Smooth muscle cell (in vitro differentiated cells): ENCODE data around the gene PLXNC1. TPM values are rescaled to one million over a fixed set of nuclear protein-coding genes. Genes with fewer than 3 reads are reported as not detected.

Experiments used
- DNase-seq: peaks from one replicate; lab custom pipeline; 2025; ENCODE audit not compliant: unreplicated experiment; lab: John Stamatoyannopoulos, UW
- H2AFZ ChIP-seq: fragments of 200-600 bp; sonication (generic); 2 replicates; pipeline ENCODE4 v1.6.0; 2016; ENCODE audit warnings: antibody characterized with exemption, low read depth, mild to moderate bottlenecking
- H3F3A ChIP-seq: fragments of 200-600 bp; sonication (generic); 2 replicates; pipeline ENCODE4 v1.6.0; 2017; ENCODE audit warnings: antibody characterized with exemption, low read depth
- H3K27ac ChIP-seq: fragments of 200-600 bp; sonication (generic); 2 replicates; pipeline ENCODE4 v1.5.1; 2016; ENCODE audit warnings: low read depth, mild to moderate bottlenecking
- H3K27me3 ChIP-seq: fragments of 200-600 bp; sonication (generic); 2 replicates; pipeline ENCODE4 v1.6.1; 2016; ENCODE audit warnings: low read depth, mild to moderate bottlenecking
- H3K36me3 ChIP-seq: fragments of 200-600 bp; sonication (generic); 2 replicates; pipeline ENCODE4 v1.5.1; 2016; ENCODE audit warnings: low read depth
- H3K4me1 ChIP-seq: fragments of 200-600 bp; sonication (generic); 2 replicates; pipeline ENCODE4 v1.5.1; 2016; ENCODE audit warnings: low read depth
- H3K4me2 ChIP-seq: fragments of 200-600 bp; sonication (generic); 2 replicates; pipeline ENCODE4 v1.6.0; 2016; ENCODE audit warnings: mild to moderate bottlenecking
- H3K4me3 ChIP-seq: fragments of 200-600 bp; sonication (generic); 2 replicates; pipeline ENCODE4 v1.5.1; 2016; ENCODE audit warnings: mild to moderate bottlenecking
- H3K79me2 ChIP-seq: fragments of 200-600 bp; sonication (generic); 2 replicates; pipeline ENCODE4 v1.6.0; 2016; ENCODE audit warnings: low read depth, mild to moderate bottlenecking
- H3K9ac ChIP-seq: fragments of 200-600 bp; sonication (generic); 2 replicates; pipeline ENCODE4 v1.6.0; 2016; ENCODE audit warnings: low read depth
- H3K9me3 ChIP-seq: fragments of 200-600 bp; sonication (generic); replicated peaks from 2 replicates; pipeline ENCODE4 v1.5.1; 2016; ENCODE audit warnings: low read depth
- H4K20me1 ChIP-seq: fragments of 200-600 bp; sonication (generic); 2 replicates; pipeline ENCODE4 v1.6.0; 2016; ENCODE audit warnings: low read depth
- WGBS: methylation state at CpG from one replicate; pipeline ENCODE4 v1.1.7; 2016; ENCODE audit warnings: low lambda C conversion rate; 5-methylcytosine and 5-hydroxymethylcytosine counted together
- polyA plus RNA-seq: library from polyadenylated mRNA; unstranded; fragments of >200 nt; fragmentation: Nextera tagmentation; extraction: Ambion mirVana; gene quantifications from 2 replicates; pipeline ENCODE4 v1.2.1, GENCODE V29; 2016
- total RNA-seq: library from RNA; depleted of rRNA; stranded (reverse); fragments of >200 nt; gene quantifications from 2 replicates; pipeline ENCODE4 v1.2.3, GENCODE V29; 2014
- TF ChIP-seq, protein P1 (sequence below): fragments of 200-600 bp; sonication (generic); IDR thresholded peaks from 2 replicates; pipeline ENCODE4 v1.5.1; 2017; ENCODE audit warnings: borderline replicate concordance, mild to moderate bottlenecking, antibody characterized with exemption; ENCODE audit not compliant: insufficient read depth, poor library complexity, severe bottlenecking

PLXNC1 gene
- total and polyA plus RNA-seq, 2 experiments from 2014 or later, result 0.49 to 0.66 TPM

DNA sequence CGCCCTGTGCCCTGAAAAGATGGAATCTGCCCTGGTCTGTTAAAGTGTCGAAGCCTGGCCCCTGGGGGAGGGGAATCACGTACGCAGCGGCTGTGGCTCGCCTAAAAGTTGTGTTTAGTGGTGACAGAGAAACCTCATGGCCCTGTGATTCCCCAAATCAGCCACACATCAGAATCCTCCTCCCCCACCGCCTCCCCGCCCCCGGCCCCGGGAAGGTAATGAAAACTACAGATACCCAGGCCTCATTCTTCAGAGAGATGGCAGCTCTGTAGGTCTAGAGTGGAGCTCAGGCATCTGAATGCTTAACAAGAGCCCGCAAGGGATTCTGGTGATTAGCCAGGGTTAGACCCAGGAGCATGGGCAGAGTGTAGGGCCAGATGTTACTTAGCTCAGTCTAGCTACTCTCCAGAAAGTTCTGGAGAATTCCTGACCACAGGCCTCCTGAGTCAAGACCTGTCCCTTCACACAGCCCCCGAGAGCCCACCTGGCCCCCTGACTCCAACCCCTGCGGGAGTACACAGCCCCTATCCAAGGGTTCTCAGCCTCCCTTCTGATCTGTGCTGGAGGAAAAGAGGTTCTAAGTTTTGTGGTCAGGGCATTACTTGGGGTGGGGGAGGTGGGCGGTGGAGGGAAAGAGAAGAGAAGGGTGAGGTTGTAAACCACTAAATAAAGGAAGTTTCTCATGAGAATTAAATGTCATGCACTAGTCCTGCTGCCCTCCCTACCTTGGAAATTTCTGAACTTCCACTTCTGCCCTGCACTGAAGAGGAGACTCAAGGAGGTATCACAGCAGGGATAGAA is 114.8 kb downstream of the PLXNC1 start:
- H3K79me2 ChIP-seq, result no peaks in the 10 kb centered on the region
- H2AFZ ChIP-seq, result no peak overlapping the region
- no peaks in the 10 kb centered on the region for H3F3A ChIP-seq
- H3K4me1 ChIP-seq, result peaks cover 29% of the 10 kb centered on the region
- no peaks in the 10 kb centered on the region for H3K36me3 ChIP-seq
- H3K27ac ChIP-seq, result peak overlapping the region; percentile 72
- TF ChIP-seq, protein P1, sequence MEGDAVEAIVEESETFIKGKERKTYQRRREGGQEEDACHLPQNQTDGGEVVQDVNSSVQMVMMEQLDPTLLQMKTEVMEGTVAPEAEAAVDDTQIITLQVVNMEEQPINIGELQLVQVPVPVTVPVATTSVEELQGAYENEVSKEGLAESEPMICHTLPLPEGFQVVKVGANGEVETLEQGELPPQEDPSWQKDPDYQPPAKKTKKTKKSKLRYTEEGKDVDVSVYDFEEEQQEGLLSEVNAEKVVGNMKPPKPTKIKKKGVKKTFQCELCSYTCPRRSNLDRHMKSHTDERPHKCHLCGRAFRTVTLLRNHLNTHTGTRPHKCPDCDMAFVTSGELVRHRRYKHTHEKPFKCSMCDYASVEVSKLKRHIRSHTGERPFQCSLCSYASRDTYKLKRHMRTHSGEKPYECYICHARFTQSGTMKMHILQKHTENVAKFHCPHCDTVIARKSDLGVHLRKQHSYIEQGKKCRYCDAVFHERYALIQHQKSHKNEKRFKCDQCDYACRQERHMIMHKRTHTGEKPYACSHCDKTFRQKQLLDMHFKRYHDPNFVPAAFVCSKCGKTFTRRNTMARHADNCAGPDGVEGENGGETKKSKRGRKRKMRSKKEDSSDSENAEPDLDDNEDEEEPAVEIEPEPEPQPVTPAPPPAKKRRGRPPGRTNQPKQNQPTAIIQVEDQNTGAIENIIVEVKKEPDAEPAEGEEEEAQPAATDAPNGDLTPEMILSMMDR, result no peak
- H3K4me2 ChIP-seq, result peak overlapping the region; percentile 80
- 66% methylated on average over 14 of the region's 14 CpGs for WGBS
- no peak for DNase-seq
- no peaks in the 10 kb centered on the region for H3K9me3 ChIP-seq
- H3K4me3 ChIP-seq, result no peak overlapping the region
- no peaks in the 10 kb centered on the region for H3K27me3 ChIP-seq
- H3K9ac ChIP-seq, result peak overlapping the region; percentile 40
- H4K20me1 ChIP-seq, result no peaks in the 10 kb centered on the region

DNA sequence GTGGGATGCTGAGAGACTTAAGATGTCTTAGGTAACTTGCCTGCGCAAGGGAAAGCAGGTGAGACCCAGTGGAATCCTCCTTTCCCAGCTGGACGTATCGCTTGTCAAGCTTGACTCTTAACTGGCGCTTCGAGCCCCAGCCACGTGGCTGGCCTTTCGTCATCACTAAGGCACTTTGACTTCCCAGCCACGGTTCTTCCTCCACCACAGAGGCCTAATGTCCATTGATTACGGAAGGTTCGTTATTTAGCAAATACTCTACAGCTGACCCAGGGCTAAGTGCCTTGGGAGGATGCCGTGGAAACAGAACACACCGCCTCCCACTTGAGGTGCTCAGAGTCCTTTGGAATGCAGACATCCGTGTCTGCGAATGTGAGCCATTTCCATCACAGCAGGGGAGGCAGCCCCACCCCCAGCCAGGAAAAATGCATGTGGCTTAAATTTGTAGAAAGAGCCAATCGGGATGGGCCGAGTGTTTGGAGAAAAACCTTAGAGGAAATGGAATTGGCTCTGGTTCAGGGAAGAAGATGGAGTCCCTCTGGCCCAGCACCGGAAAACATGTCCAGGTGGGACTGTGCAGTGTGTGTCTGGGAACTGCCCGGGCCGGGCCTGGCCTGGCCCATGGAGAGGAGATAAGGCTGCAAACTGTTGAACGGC is 115.7 kb downstream of the PLXNC1 start:
- H3K4me1 ChIP-seq, result peaks cover 29% of the 10 kb centered on the region
- DNase-seq, result no peak

DNA sequence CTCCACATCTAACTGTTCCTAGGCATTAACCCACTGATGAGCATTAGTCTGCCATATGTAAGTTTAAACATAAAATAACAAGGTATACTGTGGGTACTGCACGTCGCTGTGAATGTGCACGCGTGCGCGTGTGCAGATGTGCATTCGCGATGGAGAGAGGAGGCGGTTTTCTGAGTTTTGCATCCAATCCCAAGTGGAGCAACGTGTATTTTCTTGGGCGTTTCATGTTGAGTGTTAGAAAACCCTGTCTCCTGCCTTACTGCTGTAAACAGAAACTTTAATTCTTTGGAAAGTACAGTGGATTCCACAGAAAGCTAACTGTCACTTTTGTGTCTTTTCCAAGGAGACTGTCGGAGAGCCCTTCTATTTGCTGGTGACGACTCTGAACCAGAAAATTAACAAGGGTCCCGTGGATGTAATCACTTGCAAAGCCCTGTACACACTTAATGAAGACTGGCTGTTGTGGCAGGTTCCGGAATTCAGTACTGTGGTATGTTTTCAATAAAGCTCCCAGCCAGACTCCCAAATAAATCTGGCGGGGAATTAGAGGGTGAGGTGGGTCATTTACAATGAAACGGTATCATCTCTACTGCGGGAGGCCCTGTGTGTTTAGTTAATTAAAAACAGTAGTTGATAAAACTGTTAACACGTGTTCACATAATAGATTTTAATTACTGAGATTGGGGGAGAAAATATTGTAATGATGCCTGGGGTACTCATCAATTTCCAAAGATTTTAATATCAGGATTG is 116.5 kb downstream of the PLXNC1 start:
- Histone ChIP-seq H4K20me1 (no peaks in the 10 kb centered on the region), H3K27me3 (peaks cover 13% of the 10 kb centered on the region), H2AFZ (no peak overlapping the region), H3K4me1 (peaks cover 29% of the 10 kb centered on the region), H3K79me2 (no peaks in the 10 kb centered on the region), H3K27ac (peak overlapping the region; percentile 78), H3K4me3 (no peak overlapping the region), H3K9ac (peak overlapping the region; percentile 4), H3K36me3 (no peaks in the 10 kb centered on the region), H3F3A (no peaks in the 10 kb centered on the region), H3K9me3 (no peaks in the 10 kb centered on the region), H3K4me2 (peak overlapping the region; percentile 56)
- WGBS, result 72% methylated on average over 19 of the region's 19 CpGs
- no peak for DNase-seq
- TF ChIP-seq, protein P1, result no peak

More for the DNA sequence above, 115.7 kb downstream of the PLXNC1 start:
- 56% methylated on average over 20 of the region's 20 CpGs for WGBS
- Histone ChIP-seq H3K79me2 (no peaks in the 10 kb centered on the region), H3F3A (no peaks in the 10 kb centered on the region), H3K4me3 (no peak overlapping the region), H2AFZ (no peak overlapping the region), H3K36me3 (no peaks in the 10 kb centered on the region), H3K27me3 (peaks cover 5% of the 10 kb centered on the region), H4K20me1 (no peaks in the 10 kb centered on the region), H3K9me3 (no peaks in the 10 kb centered on the region), H3K27ac (peak overlapping the region; percentile 78), H3K9ac (peak overlapping the region; percentile 4), H3K4me2 (no peak overlapping the region)
- TF ChIP-seq, protein P1, result no peak
